Hematopoietic multipotent progenitor cell treated with erythropoietin and hydrocortisone succinate and interleukin-3 and kit ligand, for 4 days (in vitro differentiated cells): ENCODE results near the gene ZFYVE28.
A peak's percentile ranks its signal among the peaks of the same experiment; 100 is the strongest.

ENCODE experiments used
- DNase-seq: peaks from one replicate; pipeline ENCODE4 v3.0.0-alpha.2; 2015

Gene ZFYVE28

GRCh38 chr4:2417765-2418649, at the start of gene ZFYVE28:
Gene ZFYVE28 (minus strand): TSS chr4:2418645. CDS start chr4:2418323, 322 bp downstream.
- peak; percentile 30 for DNase-seq

GRCh38 chr4:2465544-2465943, 47.1 kb upstream of the ZFYVE28 start:
- peak; percentile 48 for DNase-seq

- DNase-seq: no peak
Measured at GRCh38 chr4:2465032-2465431, 46.6 kb upstream of the ZFYVE28 start.

- no peak for DNase-seq
Measured at GRCh38 chr4:2462992-2463762, 44.7 kb upstream of the ZFYVE28 start.

- peak; percentile 85 for DNase-seq
Measured at GRCh38 chr4:2462218-2462991, 44.0 kb upstream of the ZFYVE28 start.

- no peak for DNase-seq
Measured at GRCh38 chr4:2461246-2461960, 43.0 kb upstream of the ZFYVE28 start.

GRCh38 chr4:2459589-2460349, 41.3 kb upstream of the ZFYVE28 start:
- DNase-seq: no peak

GRCh38 chr4:2458546-2459491, 40.4 kb upstream of the ZFYVE28 start:
- DNase-seq: no peak

GRCh38 chr4:2457481-2458295, 39.2 kb upstream of the ZFYVE28 start:
- no peak for DNase-seq

GRCh38 chr4:2451821-2452785, 33.7 kb upstream of the ZFYVE28 start:
- DNase-seq: no peak

- DNase-seq: no peak
Measured at GRCh38 chr4:2451036-2451520, 32.6 kb upstream of the ZFYVE28 start.

GRCh38 chr4:2450394-2451035, 32.1 kb upstream of the ZFYVE28 start:
- no peak for DNase-seq

- no peak for DNase-seq
Measured at GRCh38 chr4:2449511-2450392, 31.3 kb upstream of the ZFYVE28 start.

- no peak for DNase-seq
Measured at GRCh38 chr4:2449051-2449450, 30.6 kb upstream of the ZFYVE28 start.

GRCh38 chr4:2448589-2448988, 30.1 kb upstream of the ZFYVE28 start:
- DNase-seq: no peak
